Measurements from ENCODE around the gene DRC1. TPM values are rescaled to one million over a fixed set of nuclear protein-coding genes. Genes with fewer than 3 reads are reported as not detected.

Gene DRC1
- total RNA-seq, 2 experiments from 2014 or later: not detected

DNA sequence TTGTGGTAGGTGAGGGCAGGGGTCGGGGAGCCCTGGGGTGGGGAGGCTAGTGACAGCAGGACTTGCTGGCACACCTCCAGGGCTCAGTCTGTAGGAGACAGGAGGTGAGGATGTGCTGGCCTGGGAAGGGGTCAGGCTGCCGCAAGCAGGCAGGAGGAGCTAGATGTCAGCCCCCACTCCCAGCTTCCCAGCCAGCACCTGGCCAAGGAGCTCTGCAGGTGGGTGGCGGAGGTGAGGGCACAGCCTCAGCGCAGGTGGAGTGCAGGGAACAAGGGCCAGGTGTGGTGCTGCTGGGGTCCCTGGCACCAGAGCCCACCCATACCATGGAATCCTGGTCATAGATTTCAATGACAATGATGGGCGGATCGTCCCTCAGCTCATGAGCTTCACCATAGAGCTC, 73.3 kb downstream of the DRC1 start:
- POLR2A ChIA-PET: interaction anchor here (1.2 to 1.7 kb wide), 2 partner anchors 15 to 17 kb away, joined by 3 to 6 read pairs; no protein-coding TSS in a partner anchor
- ATAC-seq (ENCODE audit: low read depth) (no peak), DNase-seq (no peak)
- Mint-ChIP-seq H3K27ac (peak overlapping the region; percentile 51), H3K4me3 (peak overlapping the region; percentile 0), H3K4me1 (peaks cover 15% of the 10 kb centered on the region), H3K9me3 (peaks cover 2% of the 10 kb centered on the region), H3K27me3 (no peaks in the 10 kb centered on the region), H3K36me3 (peaks cover 23% of the 10 kb centered on the region)

GRCh38 chr2:26475832-26476501, 74.2 kb downstream of the DRC1 start:
- no peak for DNase-seq
- POLR2A ChIA-PET: interaction anchor here (1.1 to 1.7 kb wide), 3 partner anchors 16 to 21 kb away, joined by 3 to 6 read pairs (median 6); no protein-coding TSS in a partner anchor
- Mint-ChIP-seq H3K4me3 (no peak overlapping the region), H3K27ac (no peak overlapping the region), H3K9me3 (peaks cover 2% of the 10 kb centered on the region), H3K4me1 (peaks cover 15% of the 10 kb centered on the region), H3K27me3 (no peaks in the 10 kb centered on the region), H3K36me3 (peaks cover 15% of the 10 kb centered on the region)
- no peak for ATAC-seq (ENCODE audit: low read depth)

DNA sequence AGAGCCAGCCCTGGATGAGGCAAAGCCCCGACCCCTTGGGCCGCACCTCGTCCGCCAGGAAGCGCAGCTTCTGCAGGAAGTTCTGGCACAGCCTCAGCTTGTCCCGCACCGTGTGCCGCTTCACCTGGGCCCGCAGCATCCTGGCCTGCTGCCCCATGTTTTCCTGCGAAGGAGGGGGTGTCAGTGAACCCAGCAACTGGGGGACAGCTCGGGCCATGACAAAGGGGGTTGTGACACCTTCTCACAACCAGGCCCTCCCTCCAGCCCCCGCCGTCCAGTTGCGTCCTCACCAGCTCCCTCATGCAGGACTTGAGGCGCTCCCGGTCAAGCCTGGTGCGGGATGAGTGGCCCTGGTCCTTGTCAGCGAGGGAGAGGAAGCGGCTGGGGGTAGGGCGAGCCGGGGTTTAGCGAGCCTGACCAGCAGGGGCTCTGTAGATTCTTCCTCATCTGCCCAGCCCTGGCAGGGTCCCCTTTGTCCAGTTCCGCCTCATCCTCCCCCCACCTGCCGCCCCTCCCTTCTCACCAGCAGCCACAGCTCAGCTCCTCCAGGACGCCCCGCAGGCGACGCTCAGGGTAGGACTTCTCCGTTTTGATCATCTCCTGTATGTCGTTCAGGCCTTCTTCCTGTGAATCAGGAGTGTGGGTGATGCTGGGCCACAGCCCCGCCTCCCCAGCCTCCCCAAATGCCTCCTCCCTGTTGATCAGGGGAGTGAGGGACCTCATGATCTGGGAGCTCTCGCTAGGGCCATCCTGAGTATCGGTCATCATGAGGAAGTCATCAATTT, 75.6 kb downstream of the DRC1 start:
- peak; percentile 61 for DNase-seq
- H3K4me1 Mint-ChIP-seq: peaks cover 9% of the 10 kb centered on the region
- peak; percentile 91 for ATAC-seq (ENCODE audit: low read depth)
- H3K27ac Mint-ChIP-seq: peak overlapping the region; percentile 92
- POLR2A ChIA-PET: interaction anchor here (0.6 to 2.6 kb wide), 10 partner anchors 8 to 131 kb away, joined by 4 to 20 read pairs (median 6); partner anchors contain the start of genes ADGRF3 and SELENOI
- H3K4me3 Mint-ChIP-seq: peak overlapping the region; percentile 89
- H3K27me3 Mint-ChIP-seq: no peaks in the 10 kb centered on the region
- peaks cover 5% of the 10 kb centered on the region for H3K36me3 Mint-ChIP-seq
- H3K9me3 Mint-ChIP-seq: no peaks in the 10 kb centered on the region

- no peaks in the 10 kb centered on the region for H3K27me3 Mint-ChIP-seq
- peak within 1 kb of the TSS; percentile 89 for H3K4me3 Mint-ChIP-seq
- POLR2A ChIA-PET: interaction anchor here (0.6 to 2.6 kb wide), 9 partner anchors 8 to 132 kb away, joined by 4 to 20 read pairs (median 6); partner anchors contain the start of genes ADGRF3 and SELENOI
- peaks cover 9% of the 10 kb centered on the region for H3K4me1 Mint-ChIP-seq
- ATAC-seq (ENCODE audit: low read depth) (peak; percentile 49), DNase-seq (peak; percentile 47)
- no peaks in the 10 kb centered on the region for H3K9me3 Mint-ChIP-seq
- H3K36me3 Mint-ChIP-seq: peaks cover 2% of the 10 kb centered on the region
- peak within 1 kb of the TSS; percentile 92 for H3K27ac Mint-ChIP-seq
Observed at GRCh38 chr2:26477911-26478253, 76.2 kb downstream of the DRC1 start, which contains the start of gene OTOF. TSS of gene OTOF (minus strand) at chr2:26478124.

- H3K36me3 Mint-ChIP-seq: peaks cover 2% of the 10 kb centered on the region
- no peaks in the 10 kb centered on the region for H3K27me3 Mint-ChIP-seq
- peak overlapping the region; percentile 92 for H3K27ac Mint-ChIP-seq
- POLR2A ChIA-PET: interaction anchor here (1.4 to 2.6 kb wide), 7 partner anchors 9 to 132 kb away, joined by 4 to 20 read pairs (median 6); partner anchors contain the start of genes ADGRF3 and SELENOI
- H3K4me3 Mint-ChIP-seq: peak overlapping the region; percentile 89
- ATAC-seq (ENCODE audit: low read depth) (no peak), DNase-seq (no peak)
- peaks cover 9% of the 10 kb centered on the region for H3K4me1 Mint-ChIP-seq
- no peaks in the 10 kb centered on the region for H3K9me3 Mint-ChIP-seq
Observed at GRCh38 chr2:26478366-26478765, 76.6 kb downstream of the DRC1 start.

- Mint-ChIP-seq H3K4me3 (no peak overlapping the region), H3K9me3 (no peaks in the 10 kb centered on the region), H3K27me3 (peaks cover 2% of the 10 kb centered on the region), H3K4me1 (peaks cover 9% of the 10 kb centered on the region), H3K36me3 (peaks cover 2% of the 10 kb centered on the region), H3K27ac (peak overlapping the region; percentile 48)
- ATAC-seq (ENCODE audit: low read depth) (no peak), DNase-seq (no peak)
- POLR2A ChIA-PET: interaction anchor here (1.6 to 2.6 kb wide), 4 partner anchors 8 to 25 kb away, joined by 5 to 18 read pairs (median 6); no protein-coding TSS in a partner anchor
Observed at GRCh38 chr2:26479131-26479788, 77.5 kb downstream of the DRC1 start.

GRCh38 chr2:26479789-26480565, 78.3 kb downstream of the DRC1 start:
- Mint-ChIP-seq H3K27me3 (peaks cover 2% of the 10 kb centered on the region), H3K4me1 (peaks cover 9% of the 10 kb centered on the region), H3K9me3 (no peaks in the 10 kb centered on the region), H3K4me3 (no peak overlapping the region), H3K27ac (no peak overlapping the region), H3K36me3 (peaks cover 2% of the 10 kb centered on the region)
- POLR2A ChIA-PET: no interaction called here
- ATAC-seq (ENCODE audit: low read depth) (no peak), DNase-seq (no peak)

DNA sequence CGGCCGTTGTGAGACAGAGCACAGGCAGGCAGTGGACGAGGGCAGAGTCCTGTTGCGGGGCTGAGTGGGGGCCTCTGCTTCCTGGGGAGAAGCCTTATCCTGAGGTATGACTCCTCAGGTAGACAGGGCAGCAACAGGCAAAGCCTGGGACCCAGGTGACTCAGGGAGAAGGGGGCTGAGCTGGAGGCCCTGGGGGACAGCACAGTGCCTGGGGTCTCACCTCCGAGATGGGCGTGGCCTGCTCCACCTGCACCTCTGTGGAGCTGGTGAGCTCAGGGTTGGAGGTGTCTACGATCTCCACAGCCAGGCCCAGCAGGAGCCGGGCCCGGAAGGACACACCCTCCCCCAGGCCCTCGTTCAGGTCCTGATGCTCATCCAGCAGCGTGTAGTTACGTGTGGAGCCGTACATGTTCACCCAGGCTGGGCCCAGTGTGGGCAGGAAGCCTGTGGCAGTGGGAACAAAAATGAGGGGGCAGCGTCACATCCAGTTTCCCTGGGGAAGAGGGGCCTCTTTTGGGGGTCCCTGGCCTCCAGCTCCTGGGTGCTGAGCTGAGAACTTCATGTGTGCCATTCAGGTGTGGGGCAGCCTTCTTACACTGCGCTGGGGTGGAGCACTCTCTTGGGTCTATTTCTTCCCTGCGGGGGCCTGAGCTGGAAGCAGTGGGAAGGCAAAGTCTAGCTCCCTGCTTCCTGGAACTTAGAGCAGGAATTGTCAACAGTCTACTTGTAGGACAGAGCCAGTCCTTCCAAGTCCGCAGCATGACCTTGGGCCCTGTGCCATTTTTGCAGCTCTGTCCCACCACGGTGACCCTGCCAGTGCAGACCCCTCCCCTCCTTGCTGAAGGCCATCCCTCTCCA, 79.1 kb downstream of the DRC1 start:
- POLR2A ChIA-PET: interaction anchor here (0.5 kb wide), 1 partner anchor 1908 kb away, joined by 5 read pairs; no protein-coding TSS in a partner anchor
- Mint-ChIP-seq H3K9me3 (no peaks in the 10 kb centered on the region), H3K4me3 (no peak overlapping the region), H3K36me3 (peaks cover 2% of the 10 kb centered on the region), H3K4me1 (peaks cover 11% of the 10 kb centered on the region), H3K27ac (no peak overlapping the region), H3K27me3 (peaks cover 2% of the 10 kb centered on the region)
- ATAC-seq (ENCODE audit: low read depth) (no peak), DNase-seq (no peak)

DNA sequence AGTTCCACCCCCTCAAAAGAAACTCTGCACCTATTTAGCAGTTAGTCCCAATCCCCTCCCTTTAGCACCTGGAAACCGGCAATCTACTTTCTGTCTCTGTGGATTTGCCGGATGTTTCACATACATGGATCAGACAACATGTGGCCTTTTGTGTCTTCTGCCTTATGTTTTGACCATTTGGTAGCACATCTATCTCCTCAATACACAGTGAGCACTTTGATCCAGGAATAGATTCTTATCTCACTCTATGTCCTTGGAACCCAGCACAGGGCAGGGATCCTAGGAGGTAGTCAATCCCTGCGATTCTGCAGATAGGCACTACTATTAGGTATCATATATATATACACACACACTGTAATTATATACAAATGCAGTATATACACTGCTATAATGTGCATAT, 80.0 kb downstream of the DRC1 start:
- DNase-seq (no peak), ATAC-seq (ENCODE audit: low read depth) (no peak)
- POLR2A ChIA-PET: interaction anchor here (0.5 kb wide), 1 partner anchor 1907 kb away, joined by 5 read pairs; no protein-coding TSS in a partner anchor
- H3K27me3 Mint-ChIP-seq: peaks cover 2% of the 10 kb centered on the region
- H3K4me1 Mint-ChIP-seq: peaks cover 14% of the 10 kb centered on the region
- no peaks in the 10 kb centered on the region for H3K9me3 Mint-ChIP-seq
- H3K27ac Mint-ChIP-seq: no peak overlapping the region
- H3K4me3 Mint-ChIP-seq: no peak overlapping the region
- H3K36me3 Mint-ChIP-seq: peaks cover 2% of the 10 kb centered on the region

- H3K27ac Mint-ChIP-seq: peak overlapping the region; percentile 1
- H3K4me1 Mint-ChIP-seq: peaks cover 20% of the 10 kb centered on the region
- DNase-seq (no peak), ATAC-seq (ENCODE audit: low read depth) (no peak)
- H3K9me3 Mint-ChIP-seq: no peaks in the 10 kb centered on the region
- POLR2A ChIA-PET: no interaction called here
- H3K4me3 Mint-ChIP-seq: no peak overlapping the region
- peaks cover 2% of the 10 kb centered on the region for H3K27me3 Mint-ChIP-seq
- peaks cover 2% of the 10 kb centered on the region for H3K36me3 Mint-ChIP-seq
Observed at GRCh38 chr2:26482211-26483026, 80.7 kb downstream of the DRC1 start.

- H3K4me1 Mint-ChIP-seq: peaks cover 21% of the 10 kb centered on the region
- ATAC-seq (ENCODE audit: low read depth) (no peak), DNase-seq (no peak)
- H3K9me3 Mint-ChIP-seq: no peaks in the 10 kb centered on the region
- H3K27me3 Mint-ChIP-seq: peaks cover 2% of the 10 kb centered on the region
- H3K27ac Mint-ChIP-seq: no peak overlapping the region
- POLR2A ChIA-PET: no interaction called here
- H3K36me3 Mint-ChIP-seq: no peaks in the 10 kb centered on the region
- H3K4me3 Mint-ChIP-seq: no peak overlapping the region
Observed at GRCh38 chr2:26483027-26483326, 81.3 kb downstream of the DRC1 start.
